Activated B cell treated with CpG ODN at 0.5 μM for 24 hours (primary cell): ENCODE results near the gene PKHD1. TPM values are rescaled to one million over a fixed set of nuclear protein-coding genes. Genes with fewer than 3 reads are reported as not detected.

Experiments used
- ATAC-seq: fragments of 200-7000 bp; cut with Tn5 transposase; one replicate; pipeline ENCODE4 v1.10.0; 2021; ENCODE audit warnings: low read depth, mild to moderate bottlenecking, moderate library complexity
- CTCF ChIA-PET: fragments of 350-600 bp; sonication (Branson Sonifier 250); formaldehyde crosslinking; loops from one replicate; lab custom pipeline; 2021; ENCODE audit warnings: antibody characterized with exemption; lab: Charles Lee
- POLR2A ChIA-PET: fragments of 350-600 bp; sonication (Branson Sonifier 250); formaldehyde crosslinking; loops from one replicate; lab custom pipeline; 2021; ENCODE audit warnings: antibody characterized with exemption; lab: Charles Lee
- DNase-seq: peaks from one replicate; pipeline ENCODE4 v3.0.0; 2022
- H3K27ac Mint-ChIP-seq: one replicate; pipeline ENCODE4 v1.8.0; 2020; ENCODE audit warnings: mixed read lengths
- H3K27me3 Mint-ChIP-seq: one replicate; pipeline ENCODE4 v1.8.0; 2021; ENCODE audit warnings: mixed read lengths
- H3K36me3 Mint-ChIP-seq: one replicate; pipeline ENCODE4 v1.8.0; 2021; ENCODE audit warnings: low read depth, mixed read lengths
- H3K4me1 Mint-ChIP-seq: one replicate; pipeline ENCODE4 v1.8.0; 2021; ENCODE audit warnings: mixed read lengths
- H3K4me3 Mint-ChIP-seq: one replicate; pipeline ENCODE4 v1.8.0; 2020; ENCODE audit warnings: mild to moderate bottlenecking, mixed read lengths
- H3K9me3 Mint-ChIP-seq: one replicate; pipeline ENCODE4 v1.8.0; 2020; ENCODE audit warnings: mixed read lengths
- CTCF ChIP-seq: fragments of 200-600 bp; IDR thresholded peaks from one replicate; pipeline ENCODE4 v1.8.0; 2022; ENCODE audit warnings: antibody characterized with exemption, mild to moderate bottlenecking
- intact Hi-C: fragments of 100-400 bp; cut with micrococcal nuclease; formaldehyde crosslinking; loops from one replicate; pipeline ENCODE4 v1.15.1; 2024
- total RNA-seq: library from RNA; stranded (reverse); gene quantifications from 2 replicates; pipeline ENCODE4 v1.2.3, GENCODE V29; 2022

Gene PKHD1
- not detected in 2 replicates for total RNA-seq

GRCh38 chr6:52087498-52087999, at the start of gene PKHD1:
TSS of gene PKHD1 (minus strand) at chr6:52087613. CDS start at chr6:52084933, 2,680 bp downstream.
- TF ChIP-seq CTCF = no peak
- H3K27ac Mint-ChIP-seq = no peak within 1 kb of the TSS
- no peaks in the 10 kb centered on the region for H3K9me3 Mint-ChIP-seq
- CTCF ChIA-PET = no interaction called here
- no peaks in the 10 kb centered on the region for H3K4me1 Mint-ChIP-seq
- intact Hi-C loops = loop anchor here (1.0 kb wide), 1 partner anchor 176 kb away; no protein-coding TSS in a partner anchor
- ATAC-seq = no peak
- peaks cover 5% of the 10 kb centered on the region for H3K27me3 Mint-ChIP-seq
- no peak within 1 kb of the TSS for H3K4me3 Mint-ChIP-seq
- no peak for DNase-seq
- H3K36me3 Mint-ChIP-seq = no peaks in the 10 kb centered on the region
- POLR2A ChIA-PET = no interaction called here

GRCh38 chr6:52136934-52137467, 49.6 kb upstream of the PKHD1 start:
- no peak for TF ChIP-seq CTCF
- ChIA-PET POLR2A (no interaction called here), CTCF (no interaction called here)
- no peaks in the 10 kb centered on the region for H3K36me3 Mint-ChIP-seq
- DNase-seq (no peak), ATAC-seq (no peak)
- intact Hi-C loops = no loop called here
- no peaks in the 10 kb centered on the region for H3K4me1 Mint-ChIP-seq
- no peaks in the 10 kb centered on the region for H3K9me3 Mint-ChIP-seq
- no peaks in the 10 kb centered on the region for H3K27me3 Mint-ChIP-seq
- H3K4me3 Mint-ChIP-seq = no peak overlapping the region
- H3K27ac Mint-ChIP-seq = no peak overlapping the region

- CTCF ChIA-PET = no interaction called here
- no peak for ATAC-seq
Measured at GRCh38 chr6:52136055-52136454, 48.6 kb upstream of the PKHD1 start.

GRCh38 chr6:52135217-52135616, 47.8 kb upstream of the PKHD1 start:
- H3K9me3 Mint-ChIP-seq = no peaks in the 10 kb centered on the region
- CTCF ChIA-PET = no interaction called here
- no peak for TF ChIP-seq CTCF
- ATAC-seq (no peak), DNase-seq (no peak)
- H3K4me3 Mint-ChIP-seq = no peak overlapping the region
- H3K27ac Mint-ChIP-seq = no peak overlapping the region
- intact Hi-C loops = no loop called here
- no peaks in the 10 kb centered on the region for H3K36me3 Mint-ChIP-seq
- POLR2A ChIA-PET = no interaction called here
- no peaks in the 10 kb centered on the region for H3K4me1 Mint-ChIP-seq
- no peaks in the 10 kb centered on the region for H3K27me3 Mint-ChIP-seq

More at GRCh38 chr6:52136055-52136454, 48.6 kb upstream of the PKHD1 start:
- H3K4me1 Mint-ChIP-seq = no peaks in the 10 kb centered on the region
- POLR2A ChIA-PET = no interaction called here
- H3K36me3 Mint-ChIP-seq = no peaks in the 10 kb centered on the region
- H3K27ac Mint-ChIP-seq = no peak overlapping the region
- no peak overlapping the region for H3K4me3 Mint-ChIP-seq
- DNase-seq = no peak
- intact Hi-C loops = no loop called here
- no peaks in the 10 kb centered on the region for H3K27me3 Mint-ChIP-seq
- no peak for TF ChIP-seq CTCF
- no peaks in the 10 kb centered on the region for H3K9me3 Mint-ChIP-seq

- no peak overlapping the region for H3K4me3 Mint-ChIP-seq
- POLR2A ChIA-PET = no interaction called here
- ATAC-seq = no peak
- H3K4me1 Mint-ChIP-seq = no peaks in the 10 kb centered on the region
- no peaks in the 10 kb centered on the region for H3K27me3 Mint-ChIP-seq
- intact Hi-C loops = no loop called here
- H3K27ac Mint-ChIP-seq = no peak overlapping the region
- H3K9me3 Mint-ChIP-seq = no peaks in the 10 kb centered on the region
- DNase-seq = no peak
- no peaks in the 10 kb centered on the region for H3K36me3 Mint-ChIP-seq
- CTCF ChIA-PET = no interaction called here
- TF ChIP-seq CTCF = no peak
Measured at GRCh38 chr6:52134011-52134410, 46.6 kb upstream of the PKHD1 start.
